COR-L47 (cell line): ENCODE results near the gene SKA1.
"Not testable (repeated sequence)": the region's sequence is repeated elsewhere in the genome, so short reads cannot be mapped to it uniquely, and the experiment has no call there.

ENCODE experiments used
- DNase-seq: peaks from one replicate; lab custom pipeline; 2025; lab: John Stamatoyannopoulos, UW

The SKA1 gene

DNA sequence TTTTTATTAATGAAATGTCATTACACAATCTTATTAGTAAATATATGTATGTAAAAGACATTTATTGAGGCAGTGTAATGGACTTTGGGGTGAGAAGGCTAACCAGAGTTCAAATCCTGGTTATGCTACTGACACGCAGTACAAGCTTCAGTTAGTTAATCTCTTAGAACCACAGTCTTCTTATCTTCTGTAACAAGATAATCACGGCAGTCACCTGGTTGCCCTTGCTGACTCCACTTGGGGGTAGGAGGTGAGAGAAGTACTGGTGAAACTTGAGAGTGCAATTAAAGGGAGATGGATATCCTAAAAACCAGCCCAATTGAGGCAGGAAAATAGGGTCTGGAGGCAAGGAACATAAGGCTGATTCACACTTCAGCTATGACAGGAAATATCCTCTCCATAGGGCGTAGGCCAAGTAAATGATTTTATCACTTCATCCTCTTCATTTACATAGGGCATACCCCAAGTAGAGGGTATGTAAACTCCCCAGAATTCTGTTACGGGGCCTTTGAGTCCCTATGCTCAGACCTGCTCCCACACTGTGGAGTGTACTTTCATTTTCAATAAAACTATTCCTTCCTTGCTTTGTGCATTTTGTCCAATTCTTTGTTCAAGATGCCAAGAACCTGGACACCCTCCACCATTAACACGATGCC, 21.3 kb downstream of the SKA1 start:
- DNase-seq: no peak

GRCh38 chr18:50397023-50397422, 22.2 kb downstream of the SKA1 start:
- no peak for DNase-seq

GRCh38 chr18:50398099-50398498, 23.3 kb downstream of the SKA1 start:
- DNase-seq: no peak

- no peak for DNase-seq
These were observed 24.1 kb downstream of the SKA1 start for GRCh38 chr18:50398947-50399346.

DNA sequence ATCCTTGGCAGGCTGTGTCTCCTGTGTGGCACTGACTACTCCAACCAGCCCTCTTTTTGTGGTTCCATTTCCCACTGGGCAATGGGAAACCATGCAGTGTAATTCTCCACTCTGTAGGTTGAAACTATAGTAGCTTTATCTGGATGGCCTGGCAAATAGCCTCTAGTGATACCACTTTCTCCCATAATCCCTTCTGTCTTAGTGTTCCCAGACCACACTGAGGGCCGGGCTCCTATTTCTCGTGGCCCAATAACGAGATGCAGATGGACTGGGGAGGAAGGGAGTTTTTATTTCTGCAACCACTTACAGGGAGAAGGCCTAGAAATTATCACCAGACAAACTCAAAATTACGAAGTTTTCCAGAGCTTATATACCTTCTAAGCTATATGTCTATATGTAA, 24.7 kb downstream of the SKA1 start:
- no peak for DNase-seq

DNA sequence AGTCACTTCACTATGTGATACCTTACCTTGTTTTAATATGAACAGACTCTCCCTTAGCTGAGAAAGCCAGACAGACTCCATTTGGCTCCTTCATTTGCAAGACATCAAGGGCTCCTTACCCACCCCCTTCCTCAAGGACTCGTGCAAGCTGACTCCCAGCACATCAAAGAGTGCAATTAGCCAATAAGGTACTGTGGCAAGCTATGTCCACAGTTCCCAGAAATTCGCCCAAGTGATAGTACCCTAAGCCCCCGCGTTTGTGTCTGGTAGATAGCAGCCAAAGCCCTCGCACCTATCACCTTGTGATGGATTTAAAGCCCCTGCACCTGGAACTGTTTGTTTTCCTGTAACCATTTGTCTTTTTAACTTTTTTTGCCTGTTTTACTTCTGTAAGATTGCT, 25.6 kb downstream of the SKA1 start:
- not testable (repeated sequence) for DNase-seq

GRCh38 chr18:50401295-50401694, 26.4 kb downstream of the SKA1 start:
- DNase-seq: no peak

- peak; percentile 93 for DNase-seq
These were observed 27.0 kb downstream of the SKA1 start for GRCh38 chr18:50401888-50402287.

DNA sequence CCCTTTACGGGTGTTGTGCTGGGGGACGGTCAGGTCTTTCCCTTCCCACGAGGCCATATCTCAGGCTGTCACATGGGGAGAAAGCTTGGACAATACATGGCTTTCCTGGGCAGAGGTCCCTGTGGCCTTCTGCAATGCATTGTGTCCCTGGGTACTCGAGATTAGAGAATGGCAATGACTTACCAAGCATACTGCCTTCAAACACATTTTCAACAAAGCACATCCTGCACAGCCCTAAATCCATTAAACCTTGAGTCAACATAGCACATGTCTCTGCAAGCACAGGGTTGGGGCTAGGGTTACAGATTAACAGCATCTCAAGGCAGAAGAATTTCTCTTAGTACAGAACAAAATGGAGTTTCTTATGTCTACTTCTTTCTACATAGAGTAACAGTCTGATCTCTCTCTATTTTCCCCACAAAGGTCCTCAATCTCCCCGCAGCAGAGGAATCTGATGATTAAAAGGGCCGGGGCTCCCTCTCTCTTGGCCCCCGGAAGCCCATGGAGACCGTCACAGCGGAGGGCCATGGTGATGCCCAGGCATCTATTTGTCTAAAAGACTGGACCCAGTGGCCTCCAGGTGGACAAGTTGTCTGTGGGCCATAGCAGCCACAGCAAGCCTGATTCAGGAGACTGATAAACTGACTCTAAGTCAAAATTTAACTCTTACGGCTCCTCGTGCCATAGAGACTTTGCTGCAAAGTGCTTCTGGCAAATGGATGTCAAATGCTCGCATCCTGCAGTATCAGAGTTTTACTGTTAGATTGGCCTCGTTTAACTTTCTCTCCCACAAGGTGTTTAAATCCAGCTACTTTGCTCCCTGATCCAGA, 30.1 kb downstream of the SKA1 start:
- peak; percentile 13 for DNase-seq

DNA sequence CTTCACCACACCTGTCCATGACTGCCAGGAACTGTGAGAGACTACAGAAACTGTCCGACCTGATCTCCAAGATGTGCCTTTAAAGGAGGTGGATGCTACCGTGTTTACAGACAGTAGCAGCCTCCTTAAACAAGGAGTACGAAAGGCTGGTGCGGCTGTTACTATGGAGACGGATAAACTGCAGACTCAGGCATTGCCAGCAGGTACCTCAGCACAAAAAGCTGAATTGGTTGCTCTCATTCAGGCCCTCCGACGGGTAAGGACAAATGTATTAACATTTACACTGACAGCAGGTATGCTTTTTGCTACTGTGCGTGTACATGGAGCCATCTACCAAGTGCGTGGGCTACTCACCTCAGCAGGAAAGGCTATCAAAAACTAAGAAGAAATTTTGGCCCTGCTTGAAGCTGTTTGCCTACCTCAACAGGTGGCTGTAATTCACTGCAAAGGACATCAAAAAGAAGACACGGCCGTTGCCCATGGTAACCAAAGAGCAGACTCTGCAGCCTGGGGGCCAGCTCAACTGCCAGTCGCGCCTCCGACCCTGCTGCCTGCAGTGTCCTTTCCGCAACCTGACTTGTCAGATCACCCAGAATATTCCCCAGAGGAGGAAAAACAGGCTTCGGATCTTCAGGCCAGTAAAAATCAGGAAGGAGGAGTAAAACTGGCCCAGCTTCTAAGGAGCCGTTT, 30.9 kb downstream of the SKA1 start:
- peak; percentile 93 for DNase-seq

GRCh38 chr18:50409236-50409635, 34.4 kb downstream of the SKA1 start:
- DNase-seq: no peak

DNA sequence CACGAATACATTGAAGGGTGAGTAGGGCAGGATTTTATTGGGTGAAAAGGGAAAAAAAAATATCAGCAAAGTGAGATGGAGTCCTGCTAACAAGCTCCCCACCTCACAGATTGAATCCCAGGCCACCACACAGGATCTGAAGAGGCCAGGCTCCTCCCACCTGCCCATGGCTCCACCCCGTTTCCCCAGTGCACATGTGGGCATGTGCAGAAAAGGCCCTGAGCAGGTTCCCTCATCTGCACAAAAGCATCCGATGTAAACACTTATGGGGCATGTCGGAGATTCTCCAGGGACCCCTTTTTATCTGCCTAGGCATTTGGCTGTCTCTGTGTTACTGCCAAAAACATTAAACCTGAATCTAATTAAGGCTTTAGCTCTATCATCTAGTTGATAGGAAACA, 35.2 kb downstream of the SKA1 start:
- DNase-seq: no peak

DNA sequence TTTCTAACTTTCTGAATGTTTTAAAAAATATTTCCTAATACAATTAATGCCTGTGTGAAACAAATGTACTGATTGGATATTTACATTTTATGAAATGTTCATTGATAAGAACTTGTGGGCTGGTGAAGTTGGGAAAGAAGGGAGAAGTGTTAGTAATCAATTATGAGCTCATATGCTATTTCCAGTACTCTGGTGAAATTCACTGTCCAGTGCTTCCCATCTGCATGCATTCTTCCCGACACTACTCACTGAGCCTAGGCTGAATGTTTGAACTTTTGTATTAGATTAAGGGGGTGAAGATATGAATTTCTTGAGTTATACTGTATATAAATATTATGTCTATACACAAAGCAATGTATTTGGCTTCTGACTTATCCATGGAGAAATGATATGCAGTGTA, 36.0 kb downstream of the SKA1 start:
- DNase-seq: no peak

DNA sequence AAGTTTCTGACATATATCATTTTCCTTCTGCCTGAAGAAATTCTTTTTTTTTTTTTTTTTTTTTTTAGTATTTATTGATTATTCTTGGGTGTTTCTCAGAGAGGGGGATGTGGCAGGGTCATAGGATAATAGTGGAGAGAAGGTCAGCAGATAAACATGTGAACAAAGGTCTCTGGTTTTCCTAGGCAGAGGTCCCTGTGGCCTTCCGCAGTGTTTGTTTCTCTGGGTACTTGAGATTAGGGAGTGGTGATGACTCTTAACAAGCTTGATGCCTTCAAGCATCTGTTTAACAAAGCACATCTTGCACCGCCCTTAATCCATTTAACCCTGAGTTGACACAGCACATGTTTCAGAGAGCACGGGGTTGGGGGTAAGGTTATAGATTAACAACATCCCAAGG, 42.0 kb downstream of the SKA1 start:
- DNase-seq: not testable (repeated sequence)

GRCh38 chr18:50417705-50418104, 42.9 kb downstream of the SKA1 start:
- DNase-seq: not testable (repeated sequence)

DNA sequence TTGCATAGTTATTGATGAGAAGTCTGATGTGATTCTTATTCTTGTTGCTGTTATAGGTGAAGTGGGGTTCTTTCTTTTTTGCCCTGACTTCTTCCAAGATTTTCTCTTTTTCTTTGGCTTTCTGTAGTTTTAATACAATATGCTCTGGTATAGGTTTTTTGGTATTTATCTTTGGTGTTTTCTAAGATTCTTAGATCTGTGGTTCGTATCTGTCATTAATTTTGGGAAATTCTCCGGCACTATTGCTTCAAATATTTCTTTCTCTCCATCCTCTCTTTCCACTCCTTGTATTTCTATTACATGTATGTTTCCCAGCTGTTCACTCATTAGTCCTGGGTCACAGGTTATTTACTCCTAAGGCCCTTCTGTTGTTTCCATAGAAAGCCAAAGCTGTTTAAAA, 43.8 kb downstream of the SKA1 start:
- DNase-seq: no peak

DNA sequence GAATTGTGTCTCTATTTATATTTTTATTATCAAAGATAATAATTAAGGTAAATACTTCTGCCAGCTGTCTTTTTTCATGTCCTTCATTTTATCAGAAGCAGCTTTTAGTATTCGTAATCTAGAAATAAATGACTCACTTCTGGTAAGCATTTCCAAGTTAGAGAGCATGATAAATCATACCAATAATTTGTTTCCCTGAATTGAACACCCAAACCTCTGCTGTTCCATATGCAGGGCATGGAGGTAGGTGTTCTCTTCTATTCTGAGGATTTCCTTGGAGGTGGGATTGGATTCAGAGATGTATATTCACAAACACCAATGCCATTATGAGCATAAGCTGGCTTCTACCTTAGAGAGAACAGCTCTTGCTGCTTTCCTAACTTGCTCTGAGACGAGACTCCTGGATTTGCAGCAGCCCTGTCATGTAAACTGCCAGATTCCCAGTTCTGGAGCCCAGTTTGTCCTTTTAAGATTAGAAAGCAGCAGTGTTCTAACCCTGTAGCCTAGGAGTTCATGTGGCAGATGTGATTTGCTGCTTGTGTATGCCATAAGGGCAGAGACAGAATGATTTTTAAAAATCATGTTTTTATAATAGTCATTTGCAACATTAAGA, 47.5 kb downstream of the SKA1 start:
- no peak for DNase-seq

DNA sequence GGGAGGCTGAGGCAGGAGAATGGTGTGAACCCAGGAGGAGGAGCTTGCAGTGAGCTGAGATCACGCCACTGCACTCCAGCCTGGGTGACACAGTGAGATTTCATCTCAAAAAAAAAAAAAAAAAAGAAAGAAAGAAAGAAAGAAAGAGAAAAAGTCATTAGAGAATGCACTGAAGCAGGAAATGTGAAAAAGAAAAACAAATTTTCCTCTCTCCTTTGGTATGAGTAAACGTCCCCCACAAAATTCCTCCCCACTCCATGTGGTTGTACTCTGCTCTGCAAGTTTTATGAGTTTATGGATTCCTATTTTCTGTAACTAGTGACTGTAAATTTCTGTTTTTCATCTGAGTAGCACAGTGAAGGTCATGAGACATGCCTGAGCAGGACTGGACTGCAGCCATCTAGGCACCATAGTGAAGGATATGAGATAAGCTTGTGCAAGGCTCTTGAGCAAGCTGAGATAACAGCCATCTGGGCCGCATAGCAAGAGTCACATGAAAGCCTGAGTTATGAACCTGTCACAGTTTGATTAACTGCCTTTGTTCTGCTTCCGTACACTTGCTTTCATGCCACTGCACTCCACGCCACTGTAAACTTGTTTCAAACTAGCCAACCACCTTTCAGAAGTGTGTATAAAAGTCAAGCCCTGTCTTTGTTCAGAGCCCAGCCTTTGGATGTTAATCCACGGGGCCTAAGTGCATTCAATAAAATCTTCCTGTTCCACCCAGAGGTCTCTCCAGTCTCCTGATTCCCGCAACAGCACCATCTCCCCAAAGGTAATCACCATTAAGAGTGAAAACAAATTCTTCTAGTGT, 50.2 kb downstream of the SKA1 start:
- no peak for DNase-seq

DNA sequence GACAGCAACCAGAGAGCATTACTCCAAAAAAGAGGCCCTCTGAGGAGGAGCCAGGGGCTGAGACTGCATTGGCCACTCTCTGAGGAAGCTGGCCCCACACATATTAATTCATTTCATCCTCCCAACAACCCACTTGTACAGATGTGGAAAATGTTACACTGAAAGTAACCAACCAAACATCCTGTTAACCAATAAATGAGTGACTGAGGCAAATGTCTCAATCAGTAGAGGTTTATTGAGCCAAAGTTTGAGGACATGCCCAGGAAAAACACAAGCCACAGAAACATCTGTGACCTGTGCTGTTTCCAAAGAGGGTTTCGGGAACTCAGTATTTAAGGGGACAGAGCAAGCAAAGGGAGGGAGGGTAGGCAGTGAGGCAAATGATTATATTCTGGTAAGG, 53.0 kb downstream of the SKA1 start:
- no peak for DNase-seq

- DNase-seq: no peak
These were observed 53.8 kb downstream of the SKA1 start for GRCh38 chr18:50428531-50429206.
